HG03558 (cell line): ENCODE data around the gene GRIFIN.
"Not testable (repeated sequence)": the region's sequence is repeated elsewhere in the genome, so short reads cannot be mapped to it uniquely, and the experiment has no call there.

Experiments used
- ATAC-seq: cut with Tn5 transposase; IDR thresholded peaks from one replicate; pipeline ENCODE4 v1.9.1; 2021; ENCODE audit warnings: moderate number of reproducible peaks; ENCODE audit not compliant: unreplicated experiment; ENCODE audit errors: extremely low read depth

Gene GRIFIN

GRCh38 chr7:2481195-2481594 lies 5.0 kb upstream of the GRIFIN start:
- ATAC-seq: no peak

GRCh38 chr7:2480070-2480408 lies 3.8 kb upstream of the GRIFIN start:
- no peak for ATAC-seq

- ATAC-seq: no peak
Measured at GRCh38 chr7:2479276-2480069, 3.3 kb upstream of the GRIFIN start.

- ATAC-seq: no peak
Measured at GRCh38 chr7:2478800-2479199, 2.6 kb upstream of the GRIFIN start.

GRCh38 chr7:2478399-2478785 lies 2.2 kb upstream of the GRIFIN start:
- ATAC-seq: no peak

- no peak for ATAC-seq
Measured at GRCh38 chr7:2477447-2478398, 1.5 kb upstream of the GRIFIN start.

- ATAC-seq: no peak
Measured at GRCh38 chr7:2476776-2477446, 713 bp upstream of the GRIFIN start.

- no peak for ATAC-seq
Measured at GRCh38 chr7:2475678-2476015, 551 bp downstream of the GRIFIN start.

GRCh38 chr7:2474813-2475677 lies 1.2 kb downstream of the GRIFIN start:
- no peak for ATAC-seq

GRCh38 chr7:2474224-2474623 lies 2.0 kb downstream of the GRIFIN start:
- ATAC-seq: no peak

- ATAC-seq: no peak
Measured at GRCh38 chr7:2473496-2474180, 2.6 kb downstream of the GRIFIN start.

- no peak for ATAC-seq
Measured at GRCh38 chr7:2472739-2473138, 3.5 kb downstream of the GRIFIN start.

GRCh38 chr7:2471396-2471795 lies 4.8 kb downstream of the GRIFIN start:
- no peak for ATAC-seq

- no peak for ATAC-seq
Measured at GRCh38 chr7:2471022-2471329, 5.2 kb downstream of the GRIFIN start.

GRCh38 chr7:2470204-2471021 lies 5.8 kb downstream of the GRIFIN start:
- no peak for ATAC-seq

- not testable (repeated sequence) for ATAC-seq
Measured at GRCh38 chr7:2469460-2470203, 6.6 kb downstream of the GRIFIN start.

- ATAC-seq: no peak
Measured at GRCh38 chr7:2468227-2468626, 8.0 kb downstream of the GRIFIN start.

- ATAC-seq: no peak
Measured at GRCh38 chr7:2466675-2467074, 9.5 kb downstream of the GRIFIN start.
